Measurements from ENCODE around the gene SNX8. TPM values are rescaled to one million over a fixed set of nuclear protein-coding genes. Genes with fewer than 3 reads are reported as not detected.

SNX8 gene
- total and polyA plus RNA-seq, 2 of the 4 experiments (the other 2 are of a cell fraction), result 7.7 to 55.9 TPM

- H4K20me1 ChIP-seq (ENCODE audit: insufficient read depth, low read length), result no peaks in the 10 kb centered on the region
- H2BK15ac ChIP-seq (ENCODE audit: low read depth, low read length), result no peak overlapping the region
- H2BK20ac ChIP-seq (ENCODE audit: low read depth, low read length), result no peak overlapping the region
- no peak overlapping the region for H3K23ac ChIP-seq (ENCODE audit: low read depth, low read length)
- DNase-seq (no peak), ATAC-seq (ENCODE audit: low read depth) (no peak)
- no peak overlapping the region for H2BK120ac ChIP-seq (ENCODE audit: low read depth, low read length)
- WGBS, 2 experiments (ENCODE audit: extremely low coverage in 2 of 2, insufficient read length in 1 of 2), result 100% methylated on average over 2 of the region's 7 CpGs; no CpG with 5 or more reads in 1 of the 2 experiments
- no peaks in the 10 kb centered on the region for H3K9me3 ChIP-seq (ENCODE audit: control insufficient read depth, insufficient read depth, low read length)
- no peak overlapping the region for H3K4me3 ChIP-seq (ENCODE audit: insufficient read depth, low read depth, low read length)
- no peak overlapping the region for H2AK9ac ChIP-seq (replicated peaks; ENCODE audit: low read depth, low read length, poor library complexity)
- H3K27me3 ChIP-seq (ENCODE audit: control insufficient read depth, insufficient read depth, low read length), result no peaks in the 10 kb centered on the region
- ChIA-PET POLR2A (ENCODE audit: unreplicated experiment) (no interaction called here), CTCF (no interaction called here)
- no peak overlapping the region for H3K27ac ChIP-seq (ENCODE audit: insufficient read depth, low read length)
- H3K4me1 ChIP-seq (ENCODE audit: control insufficient read depth, insufficient read depth, low read length), result no peaks in the 10 kb centered on the region
- H2AFZ ChIP-seq (replicated peaks; ENCODE audit: low read length, poor library complexity), result no peak overlapping the region
- in situ Hi-C loops (cut with MboI; ENCODE audit: low sequenced_read_pairs) (loop anchor here (10.0 kb wide), 1 partner anchor 722 kb away; no protein-coding TSS in a partner anchor), dilution Hi-C loops (cut with HindIII; ENCODE audit: low sequenced_read_pairs, unreplicated experiment) (no loop called here), intact Hi-C loops (cut with micrococcal nuclease) (no loop called here)
- no peak overlapping the region for H3K18ac ChIP-seq (ENCODE audit: low read depth, low read length)
- no peaks in the 10 kb centered on the region for H3K79me1 ChIP-seq (ENCODE audit: low read depth in 1 of 2, low read length in 2 of 2)
- no TSS peak for BruUV-seq (replicated peaks)
- H2AK5ac ChIP-seq (ENCODE audit: low read depth, low read length), result no peak overlapping the region
- H3K56ac ChIP-seq (ENCODE audit: extremely low read depth, insufficient read depth, low read length), result no peak overlapping the region
- no peak overlapping the region for H3K4ac ChIP-seq (ENCODE audit: low read depth, low read length)
- no peak overlapping the region for H3K14ac ChIP-seq (replicated peaks; ENCODE audit: low read depth, low read length)
- H3K9ac ChIP-seq (ENCODE audit: low read depth, low read length), result no peak overlapping the region
- H2BK5ac ChIP-seq (ENCODE audit: low read depth, low read length, poor library complexity, severe bottlenecking), result no peak overlapping the region
- no peaks in the 10 kb centered on the region for H3K9me1 ChIP-seq (ENCODE audit: insufficient read depth, low read length)
- no peak overlapping the region for H4K5ac ChIP-seq (ENCODE audit: low read depth, low read length)
- no peak overlapping the region for H3K4me2 ChIP-seq (ENCODE audit: low read depth, low read length)
- no peak overlapping the region for H4K8ac ChIP-seq (ENCODE audit: low read depth in 2 of 2, low read length in 2 of 2)
- TF ChIP-seq MXI1 (IDR thresholded peaks at IDR 0.05; ENCODE audit: borderline replicate concordance, low read depth, low read length) (no peak), CHD1 (IDR thresholded peaks at IDR 0.05; ENCODE audit: low read depth, low read length) (no peak), CEBPB (IDR thresholded peaks at IDR 0.05; ENCODE audit: low read depth, low read length) (no peak), MAZ (IDR thresholded peaks at IDR 0.05; ENCODE audit: borderline replicate concordance, low read depth, low read length) (no peak), ELK1 (IDR thresholded peaks at IDR 0.05; ENCODE audit: borderline replicate concordance, low read depth, low read length) (no peak), RFX5 (IDR thresholded peaks at IDR 0.05; ENCODE audit: low read depth, low read length) (no peak), NFE2L2 (IDR thresholded peaks at IDR 0.05; ENCODE audit: low read depth, low read length) (no peak), MAFK (IDR thresholded peaks at IDR 0.05; ENCODE audit: low read depth, low read length) (no peak), RAD21 (IDR thresholded peaks at IDR 0.05; ENCODE audit: low read length) (no peak), RCOR1 (IDR thresholded peaks at IDR 0.05; ENCODE audit: insufficient replicate concordance, low read length) (no peak), CTCF (conservative IDR thresholded peaks at IDR 0.05; ENCODE audit: low read depth, low read length) (no peak), USF2 (IDR thresholded peaks at IDR 0.05; ENCODE audit: low read depth, low read length) (no peak)
- H4K91ac ChIP-seq (ENCODE audit: insufficient read depth, low read depth, low read length), result no peak overlapping the region
- no peaks in the 10 kb centered on the region for H3K36me3 ChIP-seq (ENCODE audit: control insufficient read depth, insufficient read depth, low read length)
These were observed 12.7 kb upstream of the SNX8 start for GRCh38 chr7:2326951-2327350.

Data from IMR-90 (cell line).